K562 (cell line): ENCODE results near the gene SULT1E1. TPM values are rescaled to one million over a fixed set of nuclear protein-coding genes. Genes with fewer than 3 reads are reported as not detected.

ENCODE experiments used
- ATAC-seq: fragments of 200-7000 bp; cut with Tn5 transposase; 3 replicates; pipeline ENCODE4 v1.9.1; 2020; ENCODE audit warnings: moderate library complexity
- BruUV-seq: library from RNA; stranded (reverse); fragments of 400-500 nt; replicated peaks from 2 replicates; lab custom pipeline; 2021; lab: Mats Ljungman, UMichigan
- CTCF ChIA-PET: fragments of 300-600 bp; formaldehyde crosslinking; extraction: SDS; loops from one replicate; lab custom pipeline; 2021; ENCODE audit warnings: low intra/inter-chr PET ratio; lab: Yijun Ruan, JAX
- POLR2A ChIA-PET: fragments of 300-600, 350-650 bp; sonication (Branson Sonifier 250); formaldehyde crosslinking; extraction: SDS; loops from one replicate; lab custom pipeline; 2021; ENCODE audit warnings: antibody characterized with exemption, inconsistent platforms; lab: Yijun Ruan, JAX
- DNase-seq, 4 experiments: peaks; one replicate each; pipeline versions ENCODE4 v3.0.0 to v3.0.0-alpha.2; 2011 to 2018; ENCODE audit warnings: low spot score in 3 of 4, mixed read lengths in 3 of 4; ENCODE audit errors: extremely low read depth in 1 of 4
- FAIRE-seq: peaks from 2 replicates; lab custom pipeline; 2011; peaks lifted over from hg19 to GRCh38; lab: Jason Lieb, UNC
- H2AFZ ChIP-seq: 2 replicates; pipeline ENCODE4 v1.6.0; 2011; ENCODE audit warnings: low read depth, low read length, control low read depth, inconsistent platforms
- H3K27ac ChIP-seq: fragments of 200-600 bp; 3 replicates; pipeline ENCODE4 v1.8.0; 2011; ENCODE audit warnings: low read depth, mild to moderate bottlenecking, control low read depth, inconsistent platforms, low read length, moderate library complexity, mixed read lengths; ENCODE audit errors: extremely low read depth
- H3K27me3 ChIP-seq, 2 experiments: fragments of 300-600 bp in 1 of 2; 2 replicates in 1 of 2; 3 replicates in 1 of 2; pipeline versions ENCODE4 v1.6.0 to v1.8.0; 2011; ENCODE audit warnings: inconsistent platforms in 2 of 2, low read length in 2 of 2, mild to moderate bottlenecking in 1 of 2, mixed read lengths in 1 of 2, moderate library complexity in 1 of 2; ENCODE audit not compliant: control insufficient read depth in 2 of 2, insufficient read depth in 2 of 2
- H3K36me3 ChIP-seq: fragments of 300-600 bp; 3 replicates; pipeline ENCODE4 v1.8.0; 2011; ENCODE audit warnings: mild to moderate bottlenecking, low read length, inconsistent platforms; ENCODE audit not compliant: control insufficient read depth, insufficient read depth
- H3K4me1 ChIP-seq, 2 experiments: fragments of 200-600 bp in 1 of 2; replicated peaks in 1 of 2; 2 replicates in 1 of 2; 3 replicates in 1 of 2; pipeline versions ENCODE4 v1.5.1 to v1.8.0; 2011; ENCODE audit warnings: inconsistent platforms in 2 of 2, low read length in 2 of 2, mild to moderate bottlenecking in 1 of 2, mixed read lengths in 1 of 2, moderate library complexity in 1 of 2; ENCODE audit not compliant: control insufficient read depth in 2 of 2, insufficient read depth in 2 of 2
- H3K4me2 ChIP-seq: 2 replicates; pipeline ENCODE4 v1.6.1; 2011; ENCODE audit warnings: low read length, control low read depth, inconsistent platforms, mixed read lengths; ENCODE audit not compliant: insufficient read depth
- H3K4me3 ChIP-seq: fragments of 200-600 bp; sonication (generic), shearing (Covaris generic); 2 replicates; pipeline ENCODE4 v1.5.1; 2016; ENCODE audit warnings: control low read depth, inconsistent platforms
- H3K79me2 ChIP-seq: fragments of 200-600 bp; 3 replicates; pipeline ENCODE4 v1.8.0; 2011; ENCODE audit warnings: low read length, inconsistent platforms; ENCODE audit not compliant: control insufficient read depth, insufficient read depth
- H3K9ac ChIP-seq, 2 experiments: 2 replicates each; pipeline versions ENCODE4 v1.6.0 to v1.6.1; 2011; ENCODE audit warnings: low read depth in 2 of 2, low read length in 2 of 2, control low read depth in 1 of 2, inconsistent platforms in 1 of 2, mild to moderate bottlenecking in 1 of 2, mixed read lengths in 1 of 2; ENCODE audit not compliant: insufficient read depth in 1 of 2
- H3K9me1 ChIP-seq: one replicate; pipeline ENCODE4 v1.6.0; 2011; ENCODE audit warnings: inconsistent platforms, mild to moderate bottlenecking, low read length, moderate library complexity; ENCODE audit not compliant: control insufficient read depth, insufficient read depth
- H3K9me3 ChIP-seq: replicated peaks from 2 replicates; pipeline ENCODE4 v1.5.1; 2011; ENCODE audit warnings: low read depth, low read length, inconsistent platforms; ENCODE audit not compliant: control insufficient read depth, insufficient read depth
- H4K20me1 ChIP-seq: replicated peaks from 2 replicates; pipeline ENCODE4 v1.6.1; 2011; ENCODE audit warnings: low read length, inconsistent platforms, mixed read lengths; ENCODE audit not compliant: control insufficient read depth, insufficient read depth
- ATF2 ChIP-seq: sonication (generic); formaldehyde crosslinking; IDR thresholded peaks from 2 replicates; pipeline ENCODE4 v1.8.1; 2022; ENCODE audit warnings: missing genetic modification reagents
- GTF2A2 ChIP-seq: IDR thresholded peaks from 2 replicates; pipeline ENCODE4 v1.6.1; 2016; ENCODE audit warnings: mild to moderate bottlenecking, missing genetic modification characterization, missing compliant biosample characterization
- NR2F6 ChIP-seq: fragments of 450-650 bp; formaldehyde crosslinking; IDR thresholded peaks from 2 replicates; pipeline ENCODE4 v1.4.0; 2020; ENCODE audit warnings: mild to moderate bottlenecking
- SLC30A9 ChIP-seq: fragments of 250-450 bp; sonication (Bioruptor Pico); IDR thresholded peaks from 2 replicates; pipeline ENCODE4 v1.8.0; 2022; ENCODE audit warnings: mild to moderate bottlenecking, moderate library complexity
- SMAD3 ChIP-seq: fragments of 450-650 bp; formaldehyde crosslinking; conservative IDR thresholded peaks from 2 replicates; pipeline ENCODE4 v1.4.0; 2020; ENCODE audit warnings: mild to moderate bottlenecking
- SREBF1 ChIP-seq: fragments of 150-350 bp; IDR thresholded peaks from 2 replicates; pipeline ENCODE4 v1.6.1; 2014; ENCODE audit warnings: antibody characterized with exemption, low read depth, low read length, borderline replicate concordance
- ZNF644 ChIP-seq: fragments of 200-800 bp; sonication (Bioruptor generic); IDR thresholded peaks from 2 replicates; pipeline ENCODE4 v1.6.1; 2016; ENCODE audit warnings: low read depth, missing genetic modification characterization, missing compliant biosample characterization
- WGBS: fragments of 100-300 bp; shearing (Covaris generic); methylation state at CpG from one replicate; pipeline ENCODE4 v1.1.6; 2016; ENCODE audit warnings: low coverage, mixed read lengths; ENCODE audit not compliant: insufficient coverage; ENCODE audit errors: missing lambda C conversion rate; 5-methylcytosine and 5-hydroxymethylcytosine counted together
- in situ Hi-C: fragments of 300-500 bp; cut with MboI; formaldehyde crosslinking; loops from 4 replicates; pipeline ENCODE4 v1.15.0; 2018; ENCODE audit warnings: inconsistent platforms, mixed read lengths
- intact Hi-C: fragments of 100-400 bp; cut with micrococcal nuclease; formaldehyde crosslinking; loops from 2 replicates; pipeline ENCODE4 v1.14.2; 2022
- polyA plus RNA-seq, 8 experiments: library from polyadenylated mRNA; depleted of rRNA in 4 of 8; stranded (reverse) in 5 of 8; unstranded in 3 of 8; fragments of >200 nt; fragmentation: Nextera tagmentation in 2 of 8; fragmentation: Illumina TruSeq in 1 of 8; extraction: Ambion mirVana in 2 of 8; extraction: Trizol in 1 of 8; gene quantifications; 2 replicates each; pipeline versions ENCODE4 v1.2.1 to v1.2.3, GENCODE V29; 2011 to 2014; ENCODE audit warnings: inconsistent platforms in 1 of 8, missing spikeins in 1 of 8
- total RNA-seq, 7 experiments: library from RNA; depleted of rRNA in 6 of 7; stranded (reverse); fragments of >200 nt in 6 of 7; fragmentation: Illumina TruSeq in 2 of 7; extraction: Trizol in 2 of 7; gene quantifications; 2 replicates each; pipeline versions ENCODE4 v1.2.1 to v1.2.3, GENCODE V29; 2011 to 2021; ENCODE audit warnings: low replicate concordance in 1 of 7

The SULT1E1 gene
- total and polyA plus RNA-seq, 9 of the 15 experiments (the other 6 are each of a cell fraction or from before 2014, with no cell fraction given) = not detected

GRCh38 chr4:69848028-69848427, 11.9 kb downstream of the SULT1E1 start (continued):
- no peak for TF ChIP-seq SMAD3 (CRISPR knock-in tag)
- no peak for TF ChIP-seq SLC30A9
- TF ChIP-seq ZNF644 (tag) = no peak

GRCh38 chr4:69843932-69844331, 16.0 kb downstream of the SULT1E1 start:
- no peak for FAIRE-seq
- TF ChIP-seq GTF2A2 (tag) (no peak), ATF2 (CRISPR knock-in tag) (no peak), NR2F6 (CRISPR knock-in tag) (no peak), SREBF1 (no peak)
- TF ChIP-seq, all 486 proteins: peak for 0
- Histone ChIP-seq H3K27me3 (no peaks in the 10 kb centered on the region), H3K79me2 (no peaks in the 10 kb centered on the region), H3K4me1 (no peaks in the 10 kb centered on the region), H3K9me3 (0 out of 2 replicates have a peak, but pooled peaks cover 2% of the 10 kb centered on the region), H3K9ac (no peak overlapping the region), H3K4me3 (no peak overlapping the region), H3K9me1 (no peaks in the 10 kb centered on the region), H2AFZ (no peak overlapping the region), H3K36me3 (no peaks in the 10 kb centered on the region), H3K27ac (no peak overlapping the region), H4K20me1 (no peaks in the 10 kb centered on the region), H3K4me2 (no peak overlapping the region)
- in situ Hi-C loops = no loop called here
- ATAC-seq = no peak
- POLR2A ChIA-PET = no interaction called here
- intact Hi-C loops = no loop called here
- CTCF ChIA-PET = no interaction called here
- WGBS = 0% methylated on average over 4 of the region's 4 CpGs
- no TSS peak for BruUV-seq
- no peak for DNase-seq
